Tibial nerve (tissue), 4 donors: ENCODE results near the gene CRY1.
"Not testable (repeated sequence)": the region's sequence is repeated elsewhere in the genome, so short reads cannot be mapped to it uniquely, and the experiment has no call there.

Source experiments
- EP300 ChIP-seq, 2 donors: sonication (generic); formaldehyde crosslinking; IDR thresholded peaks; one replicate each; pipeline ENCODE4 v1.6.1; 2017; ENCODE audit warnings: antibody characterized with exemption in 2 of 2, mild to moderate bottlenecking in 1 of 2
- POLR2A ChIP-seq, 2 donors: fragments of 450-650 bp; IDR thresholded peaks; one replicate each; pipeline ENCODE4 v1.6.1; 2017; ENCODE audit warnings: antibody characterized with exemption in 2 of 2, mild to moderate bottlenecking in 2 of 2, moderate library complexity in 2 of 2
- TF ChIP-seq, protein P1 (sequence below), 5 experiments: fragments of 200-600 bp in 3 of 5; fragments of 450-650 bp in 2 of 5; sonication (generic) in 3 of 5; IDR thresholded peaks; one replicate each; pipeline ENCODE4 v1.5.1; 2016 to 2019; ENCODE audit warnings: antibody characterized with exemption in 5 of 5, mild to moderate bottlenecking in 3 of 5, moderate library complexity in 2 of 5

GRCh38 chr12:107108366-107108765 lies 15.0 kb upstream of the CRY1 start:
- TF ChIP-seq, protein P1, sequence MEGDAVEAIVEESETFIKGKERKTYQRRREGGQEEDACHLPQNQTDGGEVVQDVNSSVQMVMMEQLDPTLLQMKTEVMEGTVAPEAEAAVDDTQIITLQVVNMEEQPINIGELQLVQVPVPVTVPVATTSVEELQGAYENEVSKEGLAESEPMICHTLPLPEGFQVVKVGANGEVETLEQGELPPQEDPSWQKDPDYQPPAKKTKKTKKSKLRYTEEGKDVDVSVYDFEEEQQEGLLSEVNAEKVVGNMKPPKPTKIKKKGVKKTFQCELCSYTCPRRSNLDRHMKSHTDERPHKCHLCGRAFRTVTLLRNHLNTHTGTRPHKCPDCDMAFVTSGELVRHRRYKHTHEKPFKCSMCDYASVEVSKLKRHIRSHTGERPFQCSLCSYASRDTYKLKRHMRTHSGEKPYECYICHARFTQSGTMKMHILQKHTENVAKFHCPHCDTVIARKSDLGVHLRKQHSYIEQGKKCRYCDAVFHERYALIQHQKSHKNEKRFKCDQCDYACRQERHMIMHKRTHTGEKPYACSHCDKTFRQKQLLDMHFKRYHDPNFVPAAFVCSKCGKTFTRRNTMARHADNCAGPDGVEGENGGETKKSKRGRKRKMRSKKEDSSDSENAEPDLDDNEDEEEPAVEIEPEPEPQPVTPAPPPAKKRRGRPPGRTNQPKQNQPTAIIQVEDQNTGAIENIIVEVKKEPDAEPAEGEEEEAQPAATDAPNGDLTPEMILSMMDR (IDR thresholded peaks at IDR 0.05) = not testable (repeated sequence)
- not testable (repeated sequence) for TF ChIP-seq POLR2A, EP300 (IDR thresholded peaks at IDR 0.05)
